ENCODE measurements around the gene LRRC4. TPM values are rescaled to one million over a fixed set of nuclear protein-coding genes. Genes with fewer than 3 reads are reported as not detected.

The LRRC4 gene
- total RNA-seq, 2 donors from 2014 or later = 0.23 to 5.7 TPM

DNA sequence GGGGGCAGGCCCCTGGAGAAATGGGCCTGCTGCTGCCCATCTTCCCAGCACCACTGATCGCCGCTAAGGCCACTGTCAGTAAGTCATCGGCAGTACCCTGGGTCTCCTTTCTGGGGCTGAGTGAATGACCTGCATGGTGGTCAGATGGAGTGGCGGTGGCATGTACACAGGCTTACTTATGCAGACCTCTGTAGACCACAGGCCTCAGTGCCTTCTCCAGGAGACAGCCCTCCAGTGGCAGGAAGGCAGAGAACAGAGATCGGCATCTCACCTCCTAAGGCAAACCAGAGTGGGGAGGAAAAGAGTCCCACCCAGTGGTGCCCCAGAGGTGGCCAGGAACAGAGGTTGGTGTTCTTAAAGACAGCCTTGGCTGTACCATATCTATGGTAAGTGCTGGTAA lies 22.8 kb upstream of the LRRC4 start:
- DNase-seq (ENCODE audit: low spot score) = no peak
- no peaks in the 10 kb centered on the region for H3K9me3 ChIP-seq
- WGBS = 91% methylated on average over 5 of the region's 5 CpGs
- TF ChIP-seq POLR2A (IDR thresholded peaks at IDR 0.05) = no peak
- TF ChIP-seq, protein P1, sequence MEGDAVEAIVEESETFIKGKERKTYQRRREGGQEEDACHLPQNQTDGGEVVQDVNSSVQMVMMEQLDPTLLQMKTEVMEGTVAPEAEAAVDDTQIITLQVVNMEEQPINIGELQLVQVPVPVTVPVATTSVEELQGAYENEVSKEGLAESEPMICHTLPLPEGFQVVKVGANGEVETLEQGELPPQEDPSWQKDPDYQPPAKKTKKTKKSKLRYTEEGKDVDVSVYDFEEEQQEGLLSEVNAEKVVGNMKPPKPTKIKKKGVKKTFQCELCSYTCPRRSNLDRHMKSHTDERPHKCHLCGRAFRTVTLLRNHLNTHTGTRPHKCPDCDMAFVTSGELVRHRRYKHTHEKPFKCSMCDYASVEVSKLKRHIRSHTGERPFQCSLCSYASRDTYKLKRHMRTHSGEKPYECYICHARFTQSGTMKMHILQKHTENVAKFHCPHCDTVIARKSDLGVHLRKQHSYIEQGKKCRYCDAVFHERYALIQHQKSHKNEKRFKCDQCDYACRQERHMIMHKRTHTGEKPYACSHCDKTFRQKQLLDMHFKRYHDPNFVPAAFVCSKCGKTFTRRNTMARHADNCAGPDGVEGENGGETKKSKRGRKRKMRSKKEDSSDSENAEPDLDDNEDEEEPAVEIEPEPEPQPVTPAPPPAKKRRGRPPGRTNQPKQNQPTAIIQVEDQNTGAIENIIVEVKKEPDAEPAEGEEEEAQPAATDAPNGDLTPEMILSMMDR (IDR thresholded peaks at IDR 0.05) = no peak
- intact Hi-C loops (cut with DNase I) = no loop called here
- H3K36me3 ChIP-seq = no peaks in the 10 kb centered on the region
- H3K4me3 ChIP-seq = no peak overlapping the region
- H3K4me1 ChIP-seq (replicated peaks) = no peaks in the 10 kb centered on the region
- no peak overlapping the region for H3K27ac ChIP-seq
- no peaks in the 10 kb centered on the region for H3K27me3 ChIP-seq (replicated peaks; ENCODE audit: insufficient read depth)

- no peak for DNase-seq (ENCODE audit: low spot score)
- no peaks in the 10 kb centered on the region for H3K4me1 ChIP-seq (replicated peaks)
- intact Hi-C loops (cut with DNase I) = no loop called here
- no peak for TF ChIP-seq POLR2A (IDR thresholded peaks at IDR 0.05)
- TF ChIP-seq POLR2AphosphoS5 (IDR thresholded peaks at IDR 0.05) = no peak
- TF ChIP-seq, protein P1 (IDR thresholded peaks at IDR 0.05) = no peak
- no peak overlapping the region for H3K27ac ChIP-seq
- no peaks in the 10 kb centered on the region for H3K27me3 ChIP-seq (replicated peaks; ENCODE audit: insufficient read depth)
- H3K4me3 ChIP-seq = no peak overlapping the region
- no peaks in the 10 kb centered on the region for H3K36me3 ChIP-seq
- H3K9me3 ChIP-seq = no peaks in the 10 kb centered on the region
Measured at GRCh38 chr7:128053023-128053422, 21.8 kb upstream of the LRRC4 start.

GRCh38 chr7:128052404-128052803 lies 21.2 kb upstream of the LRRC4 start:
- H3K4me1 ChIP-seq (replicated peaks) = no peaks in the 10 kb centered on the region
- no peak for DNase-seq (ENCODE audit: low spot score)
- 91% methylated on average over 9 of the region's 9 CpGs for WGBS
- no peaks in the 10 kb centered on the region for H3K36me3 ChIP-seq
- TF ChIP-seq POLR2A (IDR thresholded peaks at IDR 0.05) = no peak
- TF ChIP-seq, protein P1 (IDR thresholded peaks at IDR 0.05) = no peak
- no peak for TF ChIP-seq POLR2AphosphoS5 (IDR thresholded peaks at IDR 0.05)
- no peaks in the 10 kb centered on the region for H3K27me3 ChIP-seq (replicated peaks; ENCODE audit: insufficient read depth)
- no peak overlapping the region for H3K4me3 ChIP-seq
- no peaks in the 10 kb centered on the region for H3K9me3 ChIP-seq
- H3K27ac ChIP-seq = no peak overlapping the region
- intact Hi-C loops (cut with DNase I) = no loop called here

DNA sequence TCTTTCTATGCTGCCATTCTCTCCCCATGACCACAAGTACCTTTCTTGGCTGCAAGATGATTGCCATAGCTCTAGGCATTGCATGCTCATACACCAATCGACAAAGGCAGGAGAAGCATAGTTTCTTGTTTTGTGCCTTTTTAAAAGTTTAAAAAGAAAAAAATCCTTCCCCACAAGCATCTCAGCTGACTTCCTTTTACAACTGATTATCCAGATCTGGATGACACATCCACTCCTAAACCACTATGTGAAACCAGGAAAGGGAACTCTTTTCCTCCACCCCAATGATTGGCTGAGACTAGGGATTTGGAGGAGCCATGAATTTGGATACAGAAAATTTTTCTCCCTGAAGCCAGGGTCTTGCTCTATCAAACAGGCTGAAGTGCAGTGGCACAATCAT lies 14.5 kb upstream of the LRRC4 start:
- intact Hi-C loops (cut with DNase I) = no loop called here
- no peaks in the 10 kb centered on the region for H3K9me3 ChIP-seq
- 75% methylated on average over 1 of the region's 1 CpG for WGBS

GRCh38 chr7:128045158-128045557 lies 13.9 kb upstream of the LRRC4 start:
- 82% methylated on average over 1 of the region's 1 CpG for WGBS
- H3K9me3 ChIP-seq = no peaks in the 10 kb centered on the region
- no peak for DNase-seq (ENCODE audit: low spot score)
- TF ChIP-seq POLR2A (IDR thresholded peaks at IDR 0.05) (no peak), POLR2AphosphoS5 (IDR thresholded peaks at IDR 0.05) (no peak)
- TF ChIP-seq, protein P1 (IDR thresholded peaks at IDR 0.05) = no peak
- intact Hi-C loops (cut with DNase I) = no loop called here
- H3K27me3 ChIP-seq (replicated peaks; ENCODE audit: insufficient read depth) = no peaks in the 10 kb centered on the region
- H3K4me1 ChIP-seq (replicated peaks) = no peaks in the 10 kb centered on the region
- no peaks in the 10 kb centered on the region for H3K36me3 ChIP-seq
- H3K27ac ChIP-seq = no peak overlapping the region
- no peak overlapping the region for H3K4me3 ChIP-seq

More for the DNA sequence above, 14.5 kb upstream of the LRRC4 start:
- DNase-seq (ENCODE audit: low spot score) = no peak
- no peak overlapping the region for H3K4me3 ChIP-seq
- no peak for TF ChIP-seq POLR2A (IDR thresholded peaks at IDR 0.05)
- TF ChIP-seq, protein P1 (IDR thresholded peaks at IDR 0.05) = no peak
- H3K27me3 ChIP-seq (replicated peaks; ENCODE audit: insufficient read depth) = no peaks in the 10 kb centered on the region
- no peak overlapping the region for H3K27ac ChIP-seq
- H3K36me3 ChIP-seq = no peaks in the 10 kb centered on the region
- no peaks in the 10 kb centered on the region for H3K4me1 ChIP-seq (replicated peaks)

All from prostate gland (tissue), 2 donors.